H1 (cell line): ENCODE results near the gene CDH12. TPM values are rescaled to one million over a fixed set of nuclear protein-coding genes. Genes with fewer than 3 reads are reported as not detected.
"Not testable (repeated sequence)": the region's sequence is repeated elsewhere in the genome, so short reads cannot be mapped to it uniquely, and the experiment has no call there.

ENCODE experiments used
- CTCF ChIA-PET: fragments of 300-600 bp; sonication (Branson Sonifier 250); formaldehyde crosslinking; loops from one replicate; lab custom pipeline; 2021; ENCODE audit not compliant: partially characterized antibody; lab: Charles Lee
- POLR2A ChIA-PET: fragments of 300-600 bp; sonication (Branson Sonifier 250); formaldehyde crosslinking; loops from one replicate; lab custom pipeline; 2021; ENCODE audit warnings: inconsistent platforms; ENCODE audit not compliant: partially characterized antibody; lab: Charles Lee
- DNase-seq, 2 experiments: peaks; one replicate each; pipeline versions ENCODE4 v3.0.0 to v3.0.0-alpha.2; 2010 to 2022; ENCODE audit warnings: low spot score in 2 of 2, low read depth in 1 of 2, mixed read lengths in 1 of 2
- FAIRE-seq: peaks from 2 replicates; lab custom pipeline; 2011; peaks lifted over from hg19 to GRCh38; lab: Jason Lieb, UNC
- H2AFZ ChIP-seq: 2 replicates; pipeline ENCODE4 v1.8.1; 2012; ENCODE audit warnings: low read length, inconsistent platforms
- H2AK5ac ChIP-seq: 2 replicates; pipeline ENCODE4 v1.6.1; 2013; ENCODE audit warnings: low read depth, low read length
- H2BK120ac ChIP-seq: replicated peaks from 2 replicates; pipeline ENCODE3; 2013; ENCODE audit warnings: low read depth, low read length, inconsistent platforms
- H2BK12ac ChIP-seq: 2 replicates; pipeline ENCODE4 v1.6.1; 2013; ENCODE audit warnings: low read depth, low read length
- H2BK15ac ChIP-seq: 2 replicates; pipeline ENCODE4 v1.6.1; 2013; ENCODE audit warnings: low read length
- H2BK20ac ChIP-seq: 2 replicates; pipeline ENCODE4 v1.6.1; 2013; ENCODE audit warnings: low read length
- H2BK5ac ChIP-seq: 2 replicates; pipeline ENCODE4 v1.6.1; 2013; ENCODE audit warnings: low read depth, low read length
- H3K14ac ChIP-seq: 2 replicates; pipeline ENCODE4 v1.6.1; 2013; ENCODE audit warnings: inconsistent platforms; ENCODE audit not compliant: insufficient read length
- H3K18ac ChIP-seq: 2 replicates; pipeline ENCODE4 v1.6.1; 2013; ENCODE audit warnings: low read length; ENCODE audit errors: extremely low read depth
- H3K23ac ChIP-seq: 2 replicates; pipeline ENCODE4 v1.6.1; 2013; ENCODE audit warnings: inconsistent platforms; ENCODE audit not compliant: insufficient read length
- H3K23me2 ChIP-seq: 2 replicates; pipeline ENCODE4 v1.6.1; 2013; ENCODE audit warnings: low read depth, low read length
- H3K27ac ChIP-seq: 2 replicates; pipeline ENCODE4 v1.6.1; 2011; ENCODE audit warnings: low read depth, low read length, inconsistent platforms
- H3K27me3 ChIP-seq, 4 experiments: replicated peaks in 1 of 4; 1 replicate in 1 of 4; 2 replicates in 3 of 4; pipeline versions ENCODE4 v1.6.1 to v1.8.1; 2011 to 2013; ENCODE audit warnings: low read length in 3 of 4, mild to moderate bottlenecking in 3 of 4, inconsistent platforms in 2 of 4, mixed read lengths in 2 of 4, moderate library complexity in 1 of 4; ENCODE audit not compliant: control insufficient read depth in 3 of 4, insufficient read depth in 3 of 4; ENCODE audit errors: extremely low read depth in 1 of 4
- H3K36me3 ChIP-seq, 4 experiments: 2 replicates each; pipeline versions ENCODE4 v1.6.1 to v1.8.1; 2011 to 2013; ENCODE audit warnings: mild to moderate bottlenecking in 4 of 4, low read length in 3 of 4, moderate library complexity in 2 of 4, control low read depth in 1 of 4, inconsistent platforms in 1 of 4; ENCODE audit not compliant: insufficient read depth in 4 of 4, control insufficient read depth in 2 of 4
- H3K4ac ChIP-seq: replicated peaks from 2 replicates; pipeline ENCODE3; 2013; ENCODE audit warnings: low read length, low read depth, mixed read lengths, inconsistent platforms; ENCODE audit not compliant: insufficient read length
- H3K4me1 ChIP-seq, 4 experiments: replicated peaks in 1 of 4; 1 replicate in 1 of 4; 2 replicates in 3 of 4; pipeline versions ENCODE4 v1.6.1 to v1.8.1; 2011 to 2013; ENCODE audit warnings: low read length in 3 of 4, inconsistent platforms in 2 of 4, mixed read lengths in 1 of 4; ENCODE audit not compliant: insufficient read depth in 4 of 4, control insufficient read depth in 3 of 4
- H3K4me2 ChIP-seq, 2 experiments: 2 replicates each; pipeline versions ENCODE4 v1.6.1 to v1.8.1; 2011 to 2013; ENCODE audit warnings: low read depth in 2 of 2, low read length in 2 of 2, control low read depth in 1 of 2, inconsistent platforms in 1 of 2, mild to moderate bottlenecking in 1 of 2; ENCODE audit not compliant: insufficient read depth in 1 of 2
- H3K4me3 ChIP-seq, 4 experiments: fragments of 200-600, 300-600 bp in 1 of 4; sonication (generic), shearing (Covaris generic), sonication (Bioruptor Twin) in 1 of 4; 2 replicates each; pipeline versions ENCODE4 v1.5.1 to v1.8.1; 2011 to 2016; ENCODE audit warnings: low read length in 4 of 4, low read depth in 3 of 4, control low read depth in 2 of 4, inconsistent platforms in 2 of 4, mild to moderate bottlenecking in 2 of 4, mixed read lengths in 1 of 4, moderate library complexity in 1 of 4; ENCODE audit not compliant: insufficient read depth in 2 of 4; ENCODE audit errors: extremely low read depth in 1 of 4
- H3K56ac ChIP-seq: replicated peaks from 2 replicates; pipeline ENCODE3; 2013; ENCODE audit warnings: low read depth, mild to moderate bottlenecking, mixed read lengths, low read length, inconsistent platforms; ENCODE audit not compliant: insufficient read length
- H3K79me1 ChIP-seq: 2 replicates; pipeline ENCODE4 v1.6.1; 2013; ENCODE audit warnings: low read depth, low read length, control low read depth
- H3K79me2 ChIP-seq, 2 experiments: 2 replicates each; pipeline versions ENCODE4 v1.6.1 to v1.8.1; 2012 to 2013; ENCODE audit warnings: low read length in 2 of 2, mild to moderate bottlenecking in 2 of 2, inconsistent platforms in 1 of 2; ENCODE audit not compliant: insufficient read depth in 2 of 2, control insufficient read depth in 1 of 2
- H3K9ac ChIP-seq, 4 experiments: replicated peaks in 1 of 4; 1 replicate in 1 of 4; 2 replicates in 3 of 4; pipeline versions ENCODE4 v1.6.1 to v1.8.1; 2011 to 2013; ENCODE audit warnings: low read depth in 3 of 4, low read length in 3 of 4, control low read depth in 2 of 4, mild to moderate bottlenecking in 2 of 4, moderate library complexity in 2 of 4, inconsistent platforms in 1 of 4; ENCODE audit errors: extremely low read depth in 1 of 4
- H3K9me3 ChIP-seq, 2 experiments: 2 replicates each; pipeline versions ENCODE4 v1.6.1 to v1.8.1; 2012 to 2013; ENCODE audit warnings: mild to moderate bottlenecking in 2 of 2, moderate library complexity in 2 of 2, control low read depth in 1 of 2, inconsistent platforms in 1 of 2, low read depth in 1 of 2, low read length in 1 of 2, mixed read lengths in 1 of 2; ENCODE audit not compliant: insufficient read depth in 2 of 2
- H4K20me1 ChIP-seq, 2 experiments: replicated peaks in 1 of 2; 2 replicates each; pipeline versions ENCODE3 to v1.8.1; 2011 to 2013; ENCODE audit warnings: inconsistent platforms in 2 of 2, low read length in 2 of 2, mild to moderate bottlenecking in 1 of 2; ENCODE audit not compliant: insufficient read depth in 2 of 2, control insufficient read depth in 1 of 2
- H4K5ac ChIP-seq: 2 replicates; pipeline ENCODE4 v1.6.1; 2013; ENCODE audit warnings: low read length, low read depth, mixed read lengths, inconsistent platforms; ENCODE audit not compliant: insufficient read length
- H4K8ac ChIP-seq: 2 replicates; pipeline ENCODE4 v1.8.0; 2013; ENCODE audit warnings: mild to moderate bottlenecking, moderate library complexity, low read length, inconsistent platforms; ENCODE audit not compliant: insufficient read depth; ENCODE audit errors: extremely low read depth
- H4K91ac ChIP-seq: replicated peaks from 2 replicates; pipeline ENCODE3; 2013; ENCODE audit warnings: low read length, mixed read lengths, inconsistent platforms; ENCODE audit not compliant: insufficient read length
- CHD2 ChIP-seq: IDR thresholded peaks from 2 replicates; pipeline ENCODE4 v1.6.1; 2012; ENCODE audit warnings: low read length, improper control_type of control experiment
- POU5F1 ChIP-seq: IDR thresholded peaks from 2 replicates; pipeline ENCODE4 v1.6.1; 2011; ENCODE audit warnings: low read depth, mild to moderate bottlenecking, low read length, moderate library complexity
- SP4 ChIP-seq: IDR thresholded peaks from 2 replicates; pipeline ENCODE4 v1.6.1; 2012; ENCODE audit warnings: low read length, inconsistent platforms
- WGBS, 2 experiments: shearing (Covaris generic) in 1 of 2; methylation state at CpG; one replicate each; pipeline versions ENCODE4 v1.1.6 to v1.1.7; 2013 to 2015; ENCODE audit warnings: low lambda C conversion rate in 2 of 2, mixed read lengths in 2 of 2, inconsistent platforms in 1 of 2, low coverage in 1 of 2, missing lambda C conversion rate in 1 of 2; ENCODE audit not compliant: insufficient replicate concordance in 2 of 2, insufficient coverage in 1 of 2, insufficient read length in 1 of 2; ENCODE audit errors: extremely low coverage in 1 of 2, missing lambda C conversion rate in 1 of 2; 5-methylcytosine and 5-hydroxymethylcytosine counted together
- polyA plus RNA-seq, 7 experiments: library from polyadenylated mRNA; depleted of rRNA in 3 of 7; stranded (reverse) in 5 of 7; unstranded in 2 of 7; fragments of >200 nt in 5 of 7; fragments of 200-250 nt in 2 of 7; gene quantifications; 1 replicate in 5 of 7; 2 replicates in 1 of 7; 4 replicates in 1 of 7; pipeline versions ENCODE4 v1.2.1 to v1.2.3, GENCODE V29; 2011 to 2013; ENCODE audit warnings: missing spikeins in 2 of 7, mixed read lengths in 2 of 7
- total RNA-seq: library from RNA; stranded (reverse); fragmentation: NEBNext Ultra II Directional; extraction: Animal tissue kit (Norgen Biotek cat#: 25700); gene quantifications from 2 replicates; pipeline ENCODE4 v1.2.1, GENCODE V29; 2021

CDH12 gene
- total and polyA plus RNA-seq, 2 of the 8 experiments (the other 6 are each of a cell fraction or from before 2014, with no cell fraction given): 0.03 TPM; not detected in 1

DNA sequence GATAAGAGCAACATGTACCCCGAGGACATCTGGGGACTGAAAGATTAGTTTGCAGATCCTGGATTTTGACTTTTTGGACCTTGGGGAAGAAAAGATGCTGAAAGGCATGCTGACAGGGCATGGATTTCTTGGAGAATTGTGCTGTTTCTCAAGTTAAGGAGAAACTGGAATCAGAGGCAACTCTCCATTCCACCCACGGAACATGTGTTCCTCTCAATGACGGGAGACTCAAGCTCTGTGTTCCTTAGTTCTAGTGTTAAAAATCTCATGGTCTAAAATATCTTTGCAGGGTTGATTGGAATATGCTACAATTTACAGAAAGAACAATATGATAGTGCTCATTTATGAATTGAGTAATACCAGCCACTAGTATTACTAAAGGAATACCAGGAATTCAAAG is 34.4 kb upstream of the CDH12 start (continued):
- TF ChIP-seq CHD2 (no peak), SP4 (no peak), POU5F1 (no peak)
- TF ChIP-seq, all 59 proteins: peak for 0

DNA sequence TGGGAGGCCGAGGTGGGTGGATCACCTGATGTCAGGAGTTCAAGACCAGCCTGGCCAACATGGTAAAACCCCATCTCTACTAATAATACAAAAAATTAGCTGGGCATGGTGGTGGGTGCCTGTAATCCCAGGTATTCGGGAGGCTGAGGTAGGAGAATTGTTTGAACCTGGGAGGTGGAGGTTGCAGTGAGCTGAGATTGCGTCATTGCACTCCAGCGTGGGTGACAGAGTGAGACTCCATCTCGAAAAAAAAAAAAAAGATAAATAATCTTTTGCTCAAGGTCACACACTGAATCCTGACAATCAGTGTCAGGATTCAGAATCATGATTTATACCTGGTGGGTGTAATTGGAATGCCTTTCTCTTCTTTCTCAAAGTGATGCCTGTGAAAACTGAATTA is 5.8 kb upstream of the CDH12 start:
- not testable (repeated sequence) for H3K18ac ChIP-seq, H2BK120ac ChIP-seq, H3K79me2 ChIP-seq, H3K4me2 ChIP-seq, H3K4me1 ChIP-seq, H3K36me3 ChIP-seq, H2BK5ac ChIP-seq, H3K23ac ChIP-seq, H3K27ac ChIP-seq, H4K8ac ChIP-seq, H2AK5ac ChIP-seq, H3K4me3 ChIP-seq, H3K79me1 ChIP-seq, H2AFZ ChIP-seq, H3K4ac ChIP-seq, H3K56ac ChIP-seq, H2BK15ac ChIP-seq, H2BK20ac ChIP-seq, H3K27me3 ChIP-seq, H4K91ac ChIP-seq, H3K9ac ChIP-seq, H3K9me3 ChIP-seq, FAIRE-seq, H3K23me2 ChIP-seq, H4K20me1 ChIP-seq, H3K14ac ChIP-seq, H2BK12ac ChIP-seq, H4K5ac ChIP-seq, DNase-seq
- POLR2A ChIA-PET: interaction anchor here (0.6 to 0.7 kb wide), 2 partner anchors 351 to 604 kb away, joined by 3 read pairs; no protein-coding TSS in a partner anchor
- 96% methylated on average over 5 of the region's 5 CpGs; no CpG with 5 or more reads in 1 of the 2 experiments for WGBS, 2 experiments
- CTCF ChIA-PET: interaction anchor here (0.6 kb wide), 2 partner anchors 99 to 114 kb away, joined by 3 read pairs; no protein-coding TSS in a partner anchor
